Lower lobe of right lung (tissue), 2 donors: Measurements from ENCODE around the gene SMIM32. TPM values are rescaled to one million over a fixed set of nuclear protein-coding genes. Genes with fewer than 3 reads are reported as not detected.

Experiments
- ATAC-seq, 2 donors: fragments of 200-7000 bp; cut with Tn5 transposase; one replicate each; pipeline ENCODE4 v1.9.1; 2020 to 2022; ENCODE audit warnings: mild to moderate bottlenecking in 2 of 2, moderate library complexity in 2 of 2
- DNase-seq: peaks from one replicate; pipeline ENCODE4 v3.0.0-alpha.2; 2020
- H3K27ac ChIP-seq: fragments of 200-600 bp; one replicate; pipeline ENCODE4 v1.8.0; 2022
- H3K27me3 ChIP-seq: fragments of 200-600 bp; one replicate; pipeline ENCODE4 v1.8.0; 2022; ENCODE audit warnings: low read depth
- H3K36me3 ChIP-seq: fragments of 200-600 bp; one replicate; pipeline ENCODE4 v1.8.0; 2022; ENCODE audit warnings: mild to moderate bottlenecking
- H3K4me1 ChIP-seq: fragments of 200-600 bp; one replicate; pipeline ENCODE4 v1.8.0; 2022
- H3K4me3 ChIP-seq: fragments of 200-600 bp; one replicate; pipeline ENCODE4 v1.8.0; 2022; ENCODE audit warnings: mild to moderate bottlenecking
- H3K9me3 ChIP-seq: fragments of 200-600 bp; one replicate; pipeline ENCODE4 v1.8.0; 2022
- intact Hi-C: fragments of 100-400 bp; cut with DNase I; formaldehyde crosslinking; loops from one replicate; pipeline ENCODE4 v1.11.0; 2022
- total RNA-seq: library from RNA; stranded (reverse); fragmentation: NEBNext Ultra II Directional; extraction: Animal tissue kit (Norgen Biotek cat#: 25700); gene quantifications from one replicate; pipeline ENCODE4 v1.2.1, GENCODE V29; 2021
- TF ChIP-seq, protein P1 (sequence below): fragments of 200-600 bp; IDR thresholded peaks from one replicate; pipeline ENCODE4 v1.8.0; 2022; ENCODE audit warnings: antibody characterized with exemption, mild to moderate bottlenecking
- donor health status: DM: no; HTN: yes; CAD: no; lungs with severe emphysema.

SMIM32 gene
- total RNA-seq, 1 donor from 2014 or later: not detected

DNA sequence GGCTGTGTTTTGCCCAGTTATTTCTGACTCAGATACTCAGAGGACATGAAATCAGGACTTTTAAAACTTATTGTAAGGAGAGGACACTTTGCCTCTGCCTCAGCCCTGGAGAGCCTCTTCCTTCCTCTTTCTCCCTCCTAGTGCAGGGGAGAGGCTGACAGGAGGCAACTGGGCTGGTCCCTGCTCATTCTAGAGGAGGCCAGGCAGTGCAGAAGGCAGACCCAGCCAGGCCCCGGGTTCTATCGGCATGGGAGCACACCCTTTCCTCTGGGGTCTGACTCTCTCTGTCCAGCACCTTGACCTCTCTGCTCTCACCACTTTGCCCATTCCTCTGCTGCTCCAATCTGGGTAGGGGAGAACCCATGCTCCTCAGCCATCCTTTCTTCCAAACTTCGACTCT is 16.0 kb upstream of the SMIM32 start:
- H3K9me3 ChIP-seq: no peaks in the 10 kb centered on the region
- H3K4me3 ChIP-seq: no peak overlapping the region
- no peak for ATAC-seq
- H3K4me1 ChIP-seq: no peaks in the 10 kb centered on the region
- TF ChIP-seq, protein P1, sequence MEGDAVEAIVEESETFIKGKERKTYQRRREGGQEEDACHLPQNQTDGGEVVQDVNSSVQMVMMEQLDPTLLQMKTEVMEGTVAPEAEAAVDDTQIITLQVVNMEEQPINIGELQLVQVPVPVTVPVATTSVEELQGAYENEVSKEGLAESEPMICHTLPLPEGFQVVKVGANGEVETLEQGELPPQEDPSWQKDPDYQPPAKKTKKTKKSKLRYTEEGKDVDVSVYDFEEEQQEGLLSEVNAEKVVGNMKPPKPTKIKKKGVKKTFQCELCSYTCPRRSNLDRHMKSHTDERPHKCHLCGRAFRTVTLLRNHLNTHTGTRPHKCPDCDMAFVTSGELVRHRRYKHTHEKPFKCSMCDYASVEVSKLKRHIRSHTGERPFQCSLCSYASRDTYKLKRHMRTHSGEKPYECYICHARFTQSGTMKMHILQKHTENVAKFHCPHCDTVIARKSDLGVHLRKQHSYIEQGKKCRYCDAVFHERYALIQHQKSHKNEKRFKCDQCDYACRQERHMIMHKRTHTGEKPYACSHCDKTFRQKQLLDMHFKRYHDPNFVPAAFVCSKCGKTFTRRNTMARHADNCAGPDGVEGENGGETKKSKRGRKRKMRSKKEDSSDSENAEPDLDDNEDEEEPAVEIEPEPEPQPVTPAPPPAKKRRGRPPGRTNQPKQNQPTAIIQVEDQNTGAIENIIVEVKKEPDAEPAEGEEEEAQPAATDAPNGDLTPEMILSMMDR: no peak
- intact Hi-C loops: no loop called here
- no peaks in the 10 kb centered on the region for H3K36me3 ChIP-seq
- DNase-seq: no peak
- no peak overlapping the region for H3K27ac ChIP-seq
- peaks cover 19% of the 10 kb centered on the region for H3K27me3 ChIP-seq

DNA sequence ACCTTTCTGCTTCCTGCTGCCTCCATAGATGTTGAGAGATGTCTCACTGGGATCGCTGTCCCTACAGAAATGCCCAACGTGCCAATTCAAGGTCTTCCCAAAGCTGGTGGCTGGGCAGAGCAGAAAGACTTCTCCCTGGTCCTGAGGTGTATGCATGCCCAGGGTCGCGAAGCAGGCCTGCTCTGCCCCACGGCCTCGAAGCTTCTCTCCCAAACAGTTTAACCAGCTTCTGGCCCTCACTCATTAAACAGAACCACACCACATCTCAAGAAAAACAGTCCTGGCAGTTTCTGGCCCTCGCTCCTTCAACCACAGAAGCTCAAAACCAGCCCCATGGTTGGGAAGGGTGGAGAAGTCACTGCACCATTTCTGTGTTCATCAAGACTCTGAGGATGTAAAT is 14.7 kb upstream of the SMIM32 start:
- no peak overlapping the region for H3K4me3 ChIP-seq
- no peaks in the 10 kb centered on the region for H3K36me3 ChIP-seq
- peaks cover 16% of the 10 kb centered on the region for H3K27me3 ChIP-seq
- no peak overlapping the region for H3K27ac ChIP-seq
- no peak for DNase-seq
- intact Hi-C loops: no loop called here
- TF ChIP-seq, protein P1: no peak
- no peaks in the 10 kb centered on the region for H3K4me1 ChIP-seq
- no peak for ATAC-seq
- H3K9me3 ChIP-seq: no peaks in the 10 kb centered on the region

GRCh38 chr5:136206361-136206760 is 13.4 kb upstream of the SMIM32 start:
- Histone ChIP-seq H3K27ac (no peak overlapping the region), H3K4me1 (no peaks in the 10 kb centered on the region), H3K27me3 (peaks cover 13% of the 10 kb centered on the region), H3K9me3 (no peaks in the 10 kb centered on the region), H3K4me3 (no peak overlapping the region), H3K36me3 (no peaks in the 10 kb centered on the region)
- TF ChIP-seq, protein P1: no peak
- ATAC-seq (no peak), DNase-seq (no peak)
- intact Hi-C loops: no loop called here

DNA sequence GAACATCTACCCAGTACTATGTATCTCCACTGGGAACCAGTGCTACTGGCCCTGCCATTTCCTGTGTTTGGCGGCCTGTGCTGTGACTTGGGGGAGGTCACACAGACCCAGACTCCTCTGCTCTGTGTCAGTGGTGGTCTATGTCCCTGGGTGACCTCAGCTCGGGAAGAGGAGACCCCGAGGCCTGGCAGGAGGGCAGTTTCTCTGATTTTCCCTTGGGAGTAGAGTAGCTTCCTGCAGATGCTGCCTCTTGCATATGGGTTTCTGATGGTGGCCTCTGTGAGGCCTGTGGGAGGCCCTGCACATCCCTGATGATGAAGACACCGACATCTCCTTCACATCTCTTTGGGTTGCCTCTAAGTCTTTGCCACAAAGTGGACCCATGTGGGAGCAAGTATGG is 13.0 kb upstream of the SMIM32 start:
- no peak for DNase-seq
- no peaks in the 10 kb centered on the region for H3K4me1 ChIP-seq
- no peaks in the 10 kb centered on the region for H3K9me3 ChIP-seq
- no peak overlapping the region for H3K4me3 ChIP-seq
- H3K27me3 ChIP-seq: peaks cover 11% of the 10 kb centered on the region
- no peak overlapping the region for H3K27ac ChIP-seq
- no peak for ATAC-seq
- H3K36me3 ChIP-seq: no peaks in the 10 kb centered on the region
- intact Hi-C loops: no loop called here
- TF ChIP-seq, protein P1: no peak

DNA sequence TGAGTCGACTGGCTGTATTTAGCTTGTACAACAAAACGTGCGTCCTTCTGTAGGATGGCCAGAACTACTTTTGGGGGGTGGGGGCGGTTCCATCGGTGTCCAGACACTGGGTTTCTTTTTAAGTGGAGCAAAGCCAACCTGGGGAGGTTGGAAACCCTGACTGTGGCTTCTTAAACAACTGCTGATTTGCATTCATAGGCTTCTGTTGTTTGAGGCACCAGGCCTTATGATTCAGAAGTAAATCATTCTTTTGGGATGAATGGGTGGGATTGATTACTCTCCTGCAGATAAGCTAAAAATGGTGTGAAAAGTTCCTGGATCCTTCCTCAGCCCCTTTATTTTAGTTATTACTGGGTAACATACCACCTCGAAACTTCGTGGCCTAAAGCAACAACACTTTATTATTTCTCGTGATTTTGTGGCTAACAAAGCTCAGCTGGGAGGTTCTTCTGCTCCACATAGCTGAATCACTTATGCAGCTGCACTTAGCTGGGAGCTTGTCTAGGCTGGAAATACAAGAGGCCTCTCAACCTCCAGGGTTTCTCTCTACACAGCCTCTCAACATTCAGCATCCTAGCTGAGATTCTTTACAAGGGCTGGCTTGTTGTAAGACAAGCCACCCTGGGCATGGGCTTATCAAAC is 12.2 kb upstream of the SMIM32 start:
- H3K4me3 ChIP-seq: no peak overlapping the region
- H3K27ac ChIP-seq: no peak overlapping the region
- no peaks in the 10 kb centered on the region for H3K9me3 ChIP-seq
- peaks cover 4% of the 10 kb centered on the region for H3K27me3 ChIP-seq
- DNase-seq: no peak
- H3K4me1 ChIP-seq: no peaks in the 10 kb centered on the region
- ATAC-seq: no peak
- H3K36me3 ChIP-seq: no peaks in the 10 kb centered on the region
- intact Hi-C loops: no loop called here
- TF ChIP-seq, protein P1: no peak
